HG03432 (cell line): ENCODE measurements around the gene USP38.
"Not testable (repeated sequence)": the region's sequence is repeated elsewhere in the genome, so short reads cannot be mapped to it uniquely, and the experiment has no call there.

Source experiments
- ATAC-seq: cut with Tn5 transposase; IDR thresholded peaks from one replicate; pipeline ENCODE4 v1.9.1; 2021; ENCODE audit warnings: mild to moderate bottlenecking, moderate library complexity; ENCODE audit not compliant: unreplicated experiment

Gene USP38, protein sequence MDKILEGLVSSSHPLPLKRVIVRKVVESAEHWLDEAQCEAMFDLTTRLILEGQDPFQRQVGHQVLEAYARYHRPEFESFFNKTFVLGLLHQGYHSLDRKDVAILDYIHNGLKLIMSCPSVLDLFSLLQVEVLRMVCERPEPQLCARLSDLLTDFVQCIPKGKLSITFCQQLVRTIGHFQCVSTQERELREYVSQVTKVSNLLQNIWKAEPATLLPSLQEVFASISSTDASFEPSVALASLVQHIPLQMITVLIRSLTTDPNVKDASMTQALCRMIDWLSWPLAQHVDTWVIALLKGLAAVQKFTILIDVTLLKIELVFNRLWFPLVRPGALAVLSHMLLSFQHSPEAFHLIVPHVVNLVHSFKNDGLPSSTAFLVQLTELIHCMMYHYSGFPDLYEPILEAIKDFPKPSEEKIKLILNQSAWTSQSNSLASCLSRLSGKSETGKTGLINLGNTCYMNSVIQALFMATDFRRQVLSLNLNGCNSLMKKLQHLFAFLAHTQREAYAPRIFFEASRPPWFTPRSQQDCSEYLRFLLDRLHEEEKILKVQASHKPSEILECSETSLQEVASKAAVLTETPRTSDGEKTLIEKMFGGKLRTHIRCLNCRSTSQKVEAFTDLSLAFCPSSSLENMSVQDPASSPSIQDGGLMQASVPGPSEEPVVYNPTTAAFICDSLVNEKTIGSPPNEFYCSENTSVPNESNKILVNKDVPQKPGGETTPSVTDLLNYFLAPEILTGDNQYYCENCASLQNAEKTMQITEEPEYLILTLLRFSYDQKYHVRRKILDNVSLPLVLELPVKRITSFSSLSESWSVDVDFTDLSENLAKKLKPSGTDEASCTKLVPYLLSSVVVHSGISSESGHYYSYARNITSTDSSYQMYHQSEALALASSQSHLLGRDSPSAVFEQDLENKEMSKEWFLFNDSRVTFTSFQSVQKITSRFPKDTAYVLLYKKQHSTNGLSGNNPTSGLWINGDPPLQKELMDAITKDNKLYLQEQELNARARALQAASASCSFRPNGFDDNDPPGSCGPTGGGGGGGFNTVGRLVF

DNA sequence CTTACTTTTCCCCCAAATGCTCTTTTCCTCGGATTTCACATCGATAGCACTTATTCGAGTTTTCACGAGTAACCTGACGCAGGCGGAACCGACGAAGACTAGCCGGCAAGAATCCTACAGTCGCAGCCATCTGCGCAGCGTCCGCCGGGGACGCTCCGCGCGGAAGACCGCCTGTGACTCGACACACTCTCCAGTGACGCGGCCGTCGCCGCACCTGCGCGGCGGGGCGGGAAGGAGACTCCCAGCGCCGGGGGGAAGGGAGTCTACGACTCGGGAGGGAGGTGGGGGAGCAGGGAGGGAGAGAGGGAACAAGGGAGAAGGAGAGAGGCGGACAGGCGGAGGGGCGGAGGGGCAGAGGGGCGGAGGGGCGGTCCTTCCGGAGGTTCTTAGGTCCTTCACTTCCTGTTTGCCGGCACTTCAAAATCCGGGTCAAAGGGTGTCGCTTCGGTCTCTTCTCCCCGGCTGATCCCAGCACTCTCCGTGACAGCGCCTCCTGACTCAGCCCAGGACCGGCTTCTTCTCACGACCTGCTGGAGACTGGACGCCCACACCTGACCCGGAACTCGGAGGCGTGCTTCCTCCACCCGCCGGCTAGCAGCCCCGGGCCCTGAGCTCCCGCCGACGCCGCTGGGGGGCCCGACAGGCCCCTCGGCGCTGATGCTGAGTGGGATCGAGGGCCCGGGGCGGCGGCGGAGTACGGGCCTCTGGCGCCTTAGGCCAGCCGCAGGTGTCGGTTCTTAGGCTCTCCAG is at the start of gene USP38:
USP38 (plus strand) TSS at position 415 of the 750 bp plus-strand sequence. CDS start 534 bp downstream, outside the sequence.
- ATAC-seq = peak; percentile 75

DNA sequence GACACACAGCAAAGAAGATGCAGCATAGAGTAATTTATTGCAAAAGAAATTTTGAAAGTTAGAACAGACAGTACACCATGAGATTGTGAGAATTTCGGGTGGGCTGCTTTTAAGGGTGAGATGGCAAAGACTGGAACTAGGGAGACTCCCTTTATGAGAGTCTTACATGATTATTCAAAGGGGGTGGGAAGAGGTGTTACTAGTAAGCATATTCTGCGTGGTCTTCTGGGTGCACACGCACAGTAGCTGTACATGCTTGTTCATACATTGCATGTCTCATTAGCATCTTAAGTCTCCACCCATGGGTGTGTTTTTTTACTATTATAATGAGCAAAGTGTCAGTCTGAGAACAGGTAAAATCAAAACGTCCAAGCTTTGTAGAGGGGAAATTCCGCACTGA is 49.4 kb upstream of the USP38 start:
- no peak for ATAC-seq

DNA sequence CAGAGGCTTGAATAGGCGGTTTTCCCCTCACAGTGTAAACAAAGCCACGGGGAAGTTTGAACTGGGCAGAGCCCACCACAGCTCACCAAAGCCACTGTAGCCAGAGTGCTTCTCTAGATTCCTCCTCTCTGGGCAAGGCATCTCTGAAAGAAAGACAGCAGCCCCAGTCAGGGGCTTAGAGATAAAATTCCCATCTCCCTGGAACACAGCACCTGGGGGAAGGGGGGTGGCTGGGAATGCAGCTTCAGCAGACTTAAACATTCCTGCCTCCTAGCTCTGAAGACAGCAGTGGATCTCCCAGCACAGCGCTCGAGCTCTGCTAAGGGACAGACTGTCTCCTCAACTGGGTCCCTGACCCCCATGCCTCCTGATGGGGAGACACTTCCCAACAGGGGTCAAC is 44.0 kb upstream of the USP38 start:
- no peak for ATAC-seq

DNA sequence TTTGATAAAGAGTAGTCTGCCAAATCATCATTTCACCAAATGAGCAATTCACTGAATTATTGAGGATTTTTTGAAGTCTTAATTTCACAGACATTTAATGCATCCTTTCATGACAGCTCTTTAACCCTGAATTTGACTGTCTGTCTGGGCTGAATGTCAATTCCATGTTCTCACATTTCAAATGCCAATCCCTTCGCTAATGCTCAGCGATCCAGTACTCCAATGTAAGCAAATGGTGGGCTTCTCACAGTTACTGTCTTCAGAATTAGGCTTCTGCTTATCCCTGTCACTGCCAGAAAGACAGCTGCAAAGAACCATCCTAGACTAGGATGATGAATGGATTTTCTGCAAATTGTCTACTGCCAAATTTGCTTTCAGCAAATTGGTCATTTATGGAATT is 36.2 kb upstream of the USP38 start:
- ATAC-seq = no peak

DNA sequence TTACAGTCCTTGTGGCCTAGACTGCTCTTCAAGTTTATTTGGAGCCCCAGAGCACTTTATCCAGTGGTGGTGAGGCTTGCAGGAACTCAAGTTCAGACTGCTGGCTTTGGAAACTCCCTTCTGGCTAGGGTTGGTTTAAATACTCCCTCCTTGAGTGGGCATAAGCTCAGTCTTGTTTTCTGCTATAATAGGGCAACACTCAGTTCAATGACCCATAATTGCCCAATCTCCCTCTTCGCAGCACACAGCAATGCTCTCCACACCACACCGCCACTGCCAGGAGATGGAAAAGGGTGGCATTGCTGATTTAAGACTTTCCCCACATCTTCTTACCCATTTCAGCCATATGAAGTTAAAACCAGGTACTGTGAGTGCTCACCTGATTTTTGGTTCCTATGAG is 27.9 kb upstream of the USP38 start:
- no peak for ATAC-seq

DNA sequence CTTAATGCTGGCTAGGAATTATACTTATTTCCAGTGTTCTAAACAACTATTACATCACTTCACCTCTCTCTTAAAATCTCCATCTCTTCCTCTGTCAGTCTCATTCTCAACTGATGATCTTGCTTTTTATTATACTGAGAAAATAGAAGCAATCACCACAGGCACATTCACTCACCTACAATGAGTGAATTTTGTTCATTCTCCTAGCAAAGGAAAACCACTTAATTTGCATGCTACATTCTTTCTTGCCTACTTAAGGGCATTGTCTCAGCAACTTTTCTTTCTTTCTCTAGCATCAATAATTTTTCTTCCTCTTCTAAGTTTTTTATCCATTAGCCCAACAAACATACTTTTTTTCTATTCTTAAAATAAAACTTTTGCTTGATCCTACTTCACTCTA is 21.1 kb upstream of the USP38 start:
- ATAC-seq = no peak

DNA sequence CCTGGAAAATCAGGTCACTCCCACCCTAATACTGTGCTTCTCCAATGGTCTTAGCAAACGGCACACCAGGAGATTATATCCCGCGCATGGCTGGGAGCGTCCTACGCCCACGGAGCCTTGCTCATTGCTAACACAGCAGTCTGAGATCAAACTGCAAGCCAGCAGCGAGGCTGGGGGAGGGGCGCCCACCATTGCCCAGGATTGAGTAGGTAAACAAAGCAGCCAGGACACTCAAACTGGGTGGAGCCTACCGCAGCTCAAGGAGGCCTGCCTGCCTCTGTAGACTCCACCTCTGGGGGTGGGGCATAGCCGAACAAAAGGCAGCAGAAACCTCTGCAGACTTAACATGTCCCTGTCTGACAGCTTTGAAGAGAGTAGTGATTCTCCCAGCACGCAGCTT is 18.0 kb upstream of the USP38 start:
- not testable (repeated sequence) for ATAC-seq

DNA sequence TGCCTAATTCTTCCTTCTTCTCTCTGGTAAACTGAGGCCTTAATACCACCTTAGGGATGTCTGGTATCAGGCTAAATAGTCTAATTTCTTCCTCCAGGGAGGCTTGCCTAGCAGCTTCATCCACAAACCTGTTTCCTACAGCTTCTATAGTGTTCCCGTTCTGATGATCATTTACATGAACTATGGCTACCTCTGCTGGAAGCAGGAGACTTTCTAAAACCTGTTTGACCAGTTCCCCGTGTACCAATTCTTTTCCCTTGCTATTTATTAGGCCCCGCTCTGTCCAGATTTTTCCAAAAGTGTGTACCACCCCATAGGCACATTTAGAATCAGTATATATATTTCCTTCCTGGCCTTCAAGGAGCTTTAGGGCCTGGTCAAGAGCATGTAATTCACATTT is 5.8 kb upstream of the USP38 start:
- ATAC-seq = no peak

DNA sequence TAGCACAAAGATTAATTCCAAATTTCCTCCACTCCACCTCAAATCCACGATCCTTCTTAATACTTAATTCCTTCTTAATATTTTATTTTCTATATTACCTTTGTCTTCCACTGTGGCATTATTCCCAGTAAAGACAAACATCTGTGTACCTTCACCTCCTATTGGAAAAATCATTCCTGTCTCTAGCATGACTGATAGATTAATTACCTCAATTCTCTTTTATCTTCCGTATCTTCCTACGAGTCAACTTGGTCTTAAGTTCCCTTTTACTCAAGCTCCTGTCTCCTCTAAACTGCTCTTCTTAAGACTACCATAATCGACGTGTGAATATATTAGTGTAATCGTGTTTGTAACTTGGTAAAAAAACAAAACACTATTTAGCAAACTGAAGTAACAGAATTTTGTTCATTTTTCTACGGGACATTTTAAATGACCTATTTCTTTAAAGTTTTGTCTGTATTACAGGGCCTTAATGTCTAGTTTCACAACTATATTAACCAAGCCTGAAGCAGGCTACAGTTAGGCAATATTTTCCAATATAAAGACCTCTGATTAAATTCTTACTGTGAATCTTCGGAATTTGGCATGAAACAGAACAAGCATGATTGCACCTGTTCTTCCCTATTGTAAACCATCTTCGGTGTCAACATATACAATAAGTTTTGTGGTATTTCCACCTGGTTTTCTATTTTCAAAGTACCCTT is 1.1 kb upstream of the USP38 start:
- no peak for ATAC-seq

DNA sequence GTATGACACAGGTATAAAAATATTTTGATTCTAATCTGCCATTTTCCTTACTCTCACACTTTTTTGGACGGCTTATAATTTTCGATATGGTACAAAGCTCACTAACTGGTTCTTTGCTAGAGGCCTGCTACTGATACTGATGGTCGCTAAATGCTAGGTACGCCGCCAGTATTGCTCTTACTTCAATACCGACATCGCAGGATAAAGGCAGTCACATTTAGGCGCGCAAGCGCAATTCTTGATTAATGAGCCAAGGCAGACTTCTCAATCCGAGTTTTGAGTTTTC is 557 bp upstream of the USP38 start:
- peak; percentile 20 for ATAC-seq

DNA sequence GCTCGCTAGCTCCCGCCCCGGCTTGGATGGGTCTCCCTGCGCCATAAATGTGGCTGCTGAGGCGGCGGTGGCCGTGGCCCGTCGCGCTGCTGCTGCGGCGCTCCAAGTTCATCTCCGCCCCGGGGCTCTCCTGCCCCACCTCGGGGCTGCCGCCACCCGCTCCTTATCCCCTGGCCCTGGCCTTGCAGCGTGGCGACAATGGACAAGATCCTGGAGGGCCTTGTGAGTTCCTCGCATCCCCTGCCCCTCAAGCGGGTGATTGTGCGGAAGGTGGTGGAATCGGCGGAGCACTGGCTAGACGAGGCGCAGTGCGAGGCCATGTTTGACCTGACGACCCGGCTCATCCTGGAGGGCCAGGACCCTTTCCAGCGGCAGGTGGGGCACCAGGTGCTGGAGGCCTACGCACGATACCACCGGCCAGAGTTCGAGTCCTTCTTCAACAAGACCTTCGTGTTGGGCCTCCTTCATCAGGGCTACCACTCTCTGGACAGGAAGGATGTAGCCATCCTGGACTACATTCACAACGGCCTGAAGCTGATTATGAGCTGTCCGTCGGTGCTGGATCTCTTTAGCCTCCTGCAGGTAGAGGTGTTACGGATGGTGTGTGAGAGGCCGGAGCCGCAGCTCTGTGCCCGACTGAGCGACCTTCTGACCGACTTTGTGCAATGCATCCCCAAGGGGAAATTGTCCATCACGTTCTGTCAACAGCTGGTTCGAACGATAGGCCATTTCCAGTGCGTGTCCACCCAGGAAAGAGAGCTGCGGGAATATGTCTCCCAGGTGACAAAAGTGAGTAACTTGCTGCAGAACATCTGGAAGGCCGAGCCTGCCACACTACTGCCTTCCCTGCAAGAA is 763 bp downstream of the USP38 start:
- peak; percentile 35 for ATAC-seq

DNA sequence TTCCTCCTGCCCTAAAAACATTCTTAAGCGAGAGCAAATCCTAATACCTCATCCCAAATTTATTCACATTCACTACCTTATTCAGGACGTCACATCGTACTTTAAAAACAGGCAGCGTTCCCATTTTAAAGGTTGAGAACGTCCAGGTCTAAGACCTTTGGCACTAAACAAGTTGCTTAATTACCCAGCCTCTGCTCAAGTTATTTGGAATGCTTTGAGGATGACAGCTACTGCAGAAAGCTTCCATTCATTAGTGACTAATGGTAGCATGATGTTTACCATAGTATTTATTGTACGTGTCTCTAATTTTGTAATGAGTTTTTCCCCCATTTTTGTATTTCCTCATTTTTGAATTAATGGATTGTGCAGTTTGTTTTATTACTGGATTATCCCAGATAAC is 1.5 kb downstream of the USP38 start:
- ATAC-seq = no peak

DNA sequence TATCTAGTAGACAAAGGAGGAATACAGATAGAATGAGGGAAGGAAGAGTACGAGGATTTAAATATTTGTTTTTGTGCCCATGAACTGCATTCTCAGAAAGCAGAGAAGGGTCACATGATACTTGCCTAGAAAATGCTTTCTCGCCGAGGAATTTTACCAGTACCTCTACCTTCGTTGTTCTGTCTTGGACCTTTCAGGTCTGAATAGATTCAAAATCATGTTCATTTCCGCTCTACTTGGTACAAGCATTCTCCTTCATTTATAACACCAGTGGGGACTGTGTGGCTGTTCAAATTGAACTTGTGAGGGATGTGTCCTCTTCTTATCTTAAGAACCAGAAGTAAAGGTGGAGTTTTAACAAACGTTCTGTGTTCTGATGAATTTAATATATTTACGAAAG is 1.9 kb downstream of the USP38 start:
- ATAC-seq = no peak

DNA sequence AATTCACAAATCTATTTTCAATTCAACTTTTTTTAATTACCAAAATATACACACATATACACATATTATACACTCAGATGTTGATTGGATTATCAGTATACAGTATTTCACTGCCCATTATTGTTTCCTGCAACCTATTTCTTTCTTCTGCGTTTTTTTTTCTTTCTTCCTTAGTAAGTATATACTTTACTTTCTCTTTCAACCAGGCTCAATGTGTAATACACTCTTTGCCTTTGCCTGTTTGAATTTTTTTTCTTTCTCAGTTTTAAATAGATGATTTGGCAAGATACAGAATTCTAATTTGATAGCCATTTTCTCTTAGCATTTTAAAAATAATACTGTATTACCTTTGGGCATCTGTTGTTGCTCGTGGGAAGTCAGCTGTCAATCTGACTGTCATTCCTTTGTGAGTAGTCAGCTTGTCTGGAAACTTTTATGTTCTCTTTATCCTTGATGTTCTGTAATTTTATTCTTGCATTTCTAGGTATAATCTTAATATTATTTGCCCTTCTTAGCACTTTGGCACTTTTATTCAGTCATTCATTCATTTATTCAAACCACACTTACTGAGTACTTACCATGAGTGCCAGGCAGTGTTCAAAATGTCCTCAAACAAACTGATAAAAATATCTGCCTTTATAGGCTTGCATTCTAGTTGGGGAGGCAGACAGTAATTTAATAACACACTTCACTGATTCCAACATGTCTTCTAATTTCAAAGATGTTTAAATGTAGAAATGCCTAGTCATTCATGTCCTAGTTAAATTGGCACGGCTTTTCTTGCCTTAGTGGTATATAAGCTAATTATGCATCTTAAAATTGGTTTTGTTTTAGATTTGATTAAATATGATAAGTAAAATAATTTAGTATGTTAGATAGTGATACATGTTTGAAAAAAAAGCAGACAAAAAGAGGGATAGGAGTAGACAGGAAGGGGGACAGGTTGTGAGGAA is 3.7 kb downstream of the USP38 start:
- ATAC-seq = no peak

DNA sequence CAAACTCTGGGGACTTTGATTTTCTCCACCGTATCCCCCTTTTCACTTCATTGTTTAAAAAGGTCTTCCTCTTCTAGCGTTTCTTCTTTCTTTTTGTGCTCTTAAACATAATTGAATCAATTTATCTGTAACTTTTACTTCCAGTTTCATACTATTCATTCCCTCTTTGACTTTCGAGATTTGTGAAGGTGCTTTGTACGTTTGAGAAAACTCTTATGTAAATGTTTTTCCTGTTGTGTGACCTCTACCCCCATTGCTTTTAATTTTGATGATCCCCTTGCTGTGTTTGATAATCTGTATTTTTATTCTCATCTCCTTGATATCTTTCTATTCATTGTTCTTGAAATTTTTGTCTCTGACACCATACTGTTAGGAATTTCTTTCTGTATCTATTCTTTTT is 4.8 kb downstream of the USP38 start:
- ATAC-seq = peak; percentile 17

DNA sequence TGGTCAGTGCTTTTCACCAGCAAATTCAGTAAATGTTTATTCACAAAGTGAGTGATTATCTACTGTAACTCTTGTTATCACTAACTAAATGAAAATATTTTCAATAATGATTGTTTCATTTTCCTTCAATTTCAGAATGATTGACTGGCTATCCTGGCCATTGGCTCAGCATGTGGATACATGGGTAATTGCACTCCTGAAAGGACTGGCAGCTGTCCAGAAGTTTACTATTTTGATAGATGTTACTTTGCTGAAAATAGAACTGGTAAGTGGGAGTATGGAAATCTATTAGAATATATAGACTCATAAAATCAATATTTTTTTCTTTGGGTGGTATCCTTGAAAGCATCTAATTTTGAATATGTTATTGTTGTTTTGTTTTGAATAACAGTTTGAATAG is 10.9 kb downstream of the USP38 start:
- no peak for ATAC-seq

DNA sequence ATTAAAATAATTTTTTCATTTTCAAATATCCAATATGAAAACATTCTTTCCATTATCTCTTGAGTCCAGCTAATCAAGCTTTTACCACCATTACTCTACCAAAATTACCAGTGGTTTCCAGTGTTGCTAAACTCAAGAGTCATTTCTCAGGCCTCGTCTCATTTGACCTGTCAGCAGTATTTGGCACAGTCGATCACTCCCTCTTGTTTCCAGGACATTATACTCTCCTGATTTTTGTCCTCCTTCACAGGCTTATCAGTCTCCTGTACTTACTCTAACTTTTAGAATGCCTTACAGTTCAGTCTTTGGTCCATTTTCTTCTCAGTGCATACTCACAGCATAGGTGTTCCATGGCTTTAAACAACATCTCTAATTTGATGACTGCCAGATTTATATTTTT is 11.6 kb downstream of the USP38 start:
- ATAC-seq = no peak

DNA sequence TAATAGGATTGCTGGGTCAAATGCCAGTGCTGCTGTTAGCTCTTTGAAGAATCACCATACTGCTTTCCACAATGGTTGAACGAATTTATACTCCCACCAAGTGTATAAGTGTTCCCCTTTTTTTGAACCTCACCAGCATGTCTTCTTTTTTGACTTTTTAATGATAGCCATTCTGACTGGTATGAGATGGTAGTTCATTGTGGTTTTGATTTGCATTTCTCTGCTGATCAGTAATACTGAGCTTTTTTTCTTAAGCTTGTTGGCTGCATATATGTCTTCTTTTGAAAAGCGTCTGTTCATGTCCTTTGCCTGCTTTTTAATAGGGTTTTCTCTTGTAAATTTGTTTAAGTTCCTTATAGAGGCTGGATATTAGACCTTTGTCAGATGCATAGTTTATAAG is 14.8 kb downstream of the USP38 start:
- ATAC-seq = no peak

DNA sequence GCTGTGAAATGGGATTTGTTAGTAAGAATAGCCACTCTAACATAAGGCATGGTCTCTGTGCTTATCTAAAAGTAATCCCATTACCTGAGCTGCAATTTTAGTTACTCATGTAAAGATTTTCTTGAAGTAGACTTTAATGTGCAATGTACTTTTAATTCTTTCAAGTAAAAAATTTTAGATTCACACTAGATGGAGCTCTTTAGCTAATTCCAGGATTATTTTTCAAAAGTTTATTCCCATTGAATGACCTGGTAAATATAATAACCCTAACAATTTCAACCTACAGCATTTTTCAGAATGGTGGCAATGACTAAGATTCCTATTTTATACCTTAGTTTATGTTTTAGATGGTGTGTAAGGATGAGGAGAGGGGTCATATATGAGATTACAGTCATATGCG is 18.1 kb downstream of the USP38 start:
- no peak for ATAC-seq
